HCT116 (cell line): ENCODE data around the gene NPDC1. TPM values are rescaled to one million over a fixed set of nuclear protein-coding genes. Genes with fewer than 3 reads are reported as not detected.
A peak's percentile ranks its signal among the peaks of the same experiment; 100 is the strongest.

ENCODE experiments used
- ATAC-seq: fragments of 200-7000 bp; cut with Tn5 transposase; 2 replicates; pipeline ENCODE4 v1.9.1; 2020; ENCODE audit warnings: mild to moderate bottlenecking, moderate library complexity
- BruUV-seq: library from RNA; stranded (reverse); fragments of 400-500 nt; replicated peaks from 2 replicates; lab custom pipeline; 2021; lab: Mats Ljungman, UMichigan
- CTCF ChIA-PET: fragments of 300-600 bp; sonication (Branson Sonifier 250); formaldehyde crosslinking; loops from one replicate; lab custom pipeline; 2021; ENCODE audit warnings: antibody characterized with exemption; lab: Charles Lee
- POLR2A ChIA-PET: fragments of 300-600, 350-600 bp; sonication (Branson Sonifier 250); formaldehyde crosslinking; loops from one replicate; lab custom pipeline; 2021; ENCODE audit warnings: antibody characterized with exemption; lab: Charles Lee
- RAD21 ChIA-PET, 2 experiments: fragments of 300-600 bp; sonication (Branson Sonifier 250); formaldehyde crosslinking; loops; one replicate each; lab custom pipeline; 2023; ENCODE audit warnings: low total read pairs in 2 of 2; ENCODE audit not compliant: uncharacterized antibody in 2 of 2, unreplicated experiment in 2 of 2, low non-redundant PET in 1 of 2; lab: Charles Lee
- DNase-seq: peaks from one replicate; pipeline ENCODE4 v3.0.0-alpha.2; 2010; ENCODE audit warnings: low read depth, low spot score
- H2AFZ ChIP-seq: fragments of 200-600 bp; shearing (Covaris generic), sonication (generic); 2 replicates; pipeline ENCODE4 v1.6.1; 2017; ENCODE audit warnings: low read depth, mixed run types, mixed read lengths, antibody characterized with exemption, low read length; ENCODE audit not compliant: poor library complexity, severe bottlenecking
- H3K27ac ChIP-seq: 2 replicates; pipeline ENCODE4 v1.5.1; 2012; ENCODE audit warnings: low read depth, low read length
- H3K27me3 ChIP-seq: fragments of 200-600 bp; sonication (generic); 2 replicates; pipeline ENCODE4 v1.6.1; 2016; ENCODE audit warnings: mixed run types, low read length, mixed read lengths; ENCODE audit not compliant: insufficient read depth
- H3K36me3 ChIP-seq, 2 experiments: fragments of 200-500 bp in 1 of 2; fragments of 200-600 bp in 1 of 2; sonication (Bioruptor generic) in 1 of 2; sonication (generic) in 1 of 2; 2 replicates each; pipeline versions ENCODE4 v1.5.1 to v1.6.1; 2014 to 2016; ENCODE audit warnings: low read length in 2 of 2, inconsistent platforms in 1 of 2, mixed read lengths in 1 of 2, mixed run types in 1 of 2; ENCODE audit not compliant: insufficient read depth in 2 of 2, control insufficient read depth in 1 of 2
- H3K4me1 ChIP-seq, 2 experiments: fragments of 200-600 bp in 1 of 2; sonication (generic) in 1 of 2; 2 replicates each; pipeline versions ENCODE4 v1.5.1 to v1.6.1; 2012 to 2017; ENCODE audit warnings: low read length in 2 of 2, inconsistent platforms in 1 of 2, mild to moderate bottlenecking in 1 of 2, mixed read lengths in 1 of 2, mixed run types in 1 of 2, moderate library complexity in 1 of 2; ENCODE audit not compliant: insufficient read depth in 2 of 2, control insufficient read depth in 1 of 2
- H3K4me2 ChIP-seq: fragments of 200-600 bp; sonication (generic); 2 replicates; pipeline ENCODE4 v1.6.1; 2017; ENCODE audit warnings: mixed run types, low read length, mixed read lengths
- H3K4me3 ChIP-seq, 2 experiments: fragments of 200-600 bp in 1 of 2; sonication (generic) in 1 of 2; replicated peaks in 1 of 2; 2 replicates each; pipeline ENCODE4 v1.5.1; 2011 to 2016; ENCODE audit warnings: low read length in 2 of 2, control low read depth in 1 of 2, low read depth in 1 of 2, mild to moderate bottlenecking in 1 of 2, mixed read lengths in 1 of 2, mixed run types in 1 of 2
- H3K79me2 ChIP-seq: fragments of 200-600 bp; sonication (generic); 2 replicates; pipeline ENCODE4 v1.6.1; 2017; ENCODE audit warnings: mild to moderate bottlenecking, mixed run types, low read length, moderate library complexity, mixed read lengths; ENCODE audit not compliant: insufficient read depth
- H3K9ac ChIP-seq: fragments of 200-600 bp; sonication (generic); 2 replicates; pipeline ENCODE4 v1.6.1; 2016; ENCODE audit warnings: low read length, mixed read lengths
- H3K9me2 ChIP-seq: fragments of 200-600 bp; sonication (generic), shearing (Covaris generic); 2 replicates; pipeline ENCODE4 v1.6.1; 2017; ENCODE audit warnings: mixed run types, mild to moderate bottlenecking, moderate library complexity; ENCODE audit not compliant: insufficient read depth
- H3K9me3 ChIP-seq, 2 experiments: fragments of 200-500 bp in 1 of 2; fragments of 200-600 bp in 1 of 2; sonication (Bioruptor generic) in 1 of 2; sonication (generic) in 1 of 2; 2 replicates each; pipeline ENCODE4 v1.6.1; 2014 to 2017; ENCODE audit warnings: low read length in 2 of 2, mixed read lengths in 2 of 2, inconsistent platforms in 1 of 2, low read depth in 1 of 2, mild to moderate bottlenecking in 1 of 2, mixed run types in 1 of 2, moderate library complexity in 1 of 2; ENCODE audit not compliant: control insufficient read depth in 1 of 2, insufficient read depth in 1 of 2
- H4K20me1 ChIP-seq: fragments of 200-600 bp; sonication (generic), shearing (Covaris generic); 2 replicates; pipeline ENCODE4 v1.6.1; 2017; ENCODE audit warnings: mixed run types, mild to moderate bottlenecking, moderate library complexity; ENCODE audit not compliant: insufficient read depth
- CTCF ChIP-seq, 3 experiments: fragments of 200-600 bp in 1 of 3; sonication (generic) in 1 of 3; IDR thresholded peaks in 2 of 3; conservative IDR thresholded peaks in 1 of 3; 2 replicates each; pipeline ENCODE4 v1.5.1; 2012 to 2017; ENCODE audit warnings: low read depth in 2 of 3, low read length in 2 of 3, antibody characterized with exemption in 1 of 3, borderline replicate concordance in 1 of 3, control low read depth in 1 of 3, mild to moderate bottlenecking in 1 of 3, mixed read lengths in 1 of 3, mixed run types in 1 of 3, moderate library complexity in 1 of 3; ENCODE audit not compliant: insufficient read depth in 1 of 3
- EZH2 ChIP-seq: fragments of 200-600 bp; sonication (generic); IDR thresholded peaks from 2 replicates; pipeline ENCODE4 v1.6.1; 2017; ENCODE audit warnings: antibody characterized with exemption, mixed run types
- SRF ChIP-seq: IDR thresholded peaks from 2 replicates; pipeline ENCODE4 v1.6.1; 2012; ENCODE audit warnings: low read depth
- intact Hi-C: fragments of 100-400 bp; cut with micrococcal nuclease; formaldehyde crosslinking; loops from 2 replicates; pipeline ENCODE4 v1.10.0; 2022
- total RNA-seq: library from RNA; stranded (reverse); gene quantifications from one replicate; pipeline ENCODE4 v1.2.1, GENCODE V29; 2021; ENCODE audit not compliant: unreplicated experiment

NPDC1 gene
- total RNA-seq, 1 experiment from 2014 or later, result 98.8 TPM

DNA sequence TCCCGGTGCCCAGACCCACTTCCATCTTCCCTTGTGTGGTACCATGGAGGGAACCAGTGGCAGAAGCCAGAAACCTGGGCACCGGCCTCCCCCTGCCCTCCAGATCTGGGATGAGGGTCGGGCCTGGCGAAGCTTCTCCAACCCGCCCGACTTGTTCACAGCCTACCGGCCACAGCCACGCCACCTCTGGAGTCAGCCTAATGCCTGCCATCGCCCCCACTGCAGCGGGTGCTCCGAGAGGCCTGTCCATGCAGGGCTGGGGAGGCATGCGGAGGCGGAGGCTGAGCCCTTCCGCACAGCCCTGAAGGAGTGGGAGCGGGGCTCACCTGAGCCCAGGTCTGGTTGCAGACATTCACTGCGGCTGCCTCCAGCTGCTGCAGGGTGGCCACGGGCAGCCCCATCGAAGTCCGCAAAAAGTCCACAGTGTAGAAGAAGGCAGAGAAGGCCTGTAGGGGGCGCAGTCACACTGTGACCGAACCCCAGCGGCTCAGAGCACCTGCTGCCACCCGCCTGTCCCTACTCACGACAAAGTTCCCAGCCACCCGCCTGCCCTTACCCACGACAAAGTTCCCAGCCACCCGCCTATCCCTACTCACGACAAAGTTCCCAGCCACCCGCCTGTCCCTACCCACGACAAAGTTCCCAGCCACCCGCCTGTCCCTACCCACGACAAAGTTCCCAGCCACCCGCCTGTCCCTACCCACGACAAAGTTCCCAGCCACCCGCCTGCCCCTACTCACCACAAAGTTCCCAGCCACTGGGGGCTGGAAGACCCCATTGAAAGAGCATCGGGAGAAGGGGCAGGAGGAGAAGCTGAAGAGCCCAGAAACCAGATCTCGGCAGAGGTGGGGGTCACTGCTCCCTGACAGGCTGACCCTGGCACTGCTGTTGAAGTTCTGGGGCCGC lies 3.8 kb upstream of the NPDC1 start:
- ChIA-PET POLR2A (no interaction called here), CTCF (interaction anchor here (0.6 to 1.8 kb wide), 5 partner anchors 15 to 187 kb away, joined by 3 to 10 read pairs (median 5); no protein-coding TSS in a partner anchor)
- DNase-seq, result no peak

More for the DNA sequence above, 3.8 kb upstream of the NPDC1 start:
- no peak overlapping the region for H3K4me2 ChIP-seq
- no TSS peak for BruUV-seq
- no peaks in the 10 kb centered on the region for H3K27me3 ChIP-seq
- no peaks in the 10 kb centered on the region for H3K9me3 ChIP-seq
- RAD21 ChIA-PET, result no interaction called here
- peaks cover 11 to 32% of the 10 kb centered on the region in 2 experiments for H3K4me1 ChIP-seq
- H2AFZ ChIP-seq, result no peak overlapping the region
- H3K79me2 ChIP-seq, result peaks cover 7% of the 10 kb centered on the region; the same call in 1 of the 2 replicates
- no peak overlapping the region for H3K4me3 ChIP-seq
- H3K9ac ChIP-seq, result no peak overlapping the region
- TF ChIP-seq SRF (no peak), EZH2 (no peak), CTCF (IDR thresholded peaks at IDR 0.05 in 2 of 3, conservative IDR thresholded peaks at IDR 0.05 in 1 of 3; ENCODE audit: borderline replicate concordance in 1 of 3, insufficient read depth in 1 of 3, low read depth in 2 of 3, low read length in 2 of 3) (peak in 2 of 3 experiments; percentile 58 to 63; a peak in 4 of 6 replicates)
- no peaks in the 10 kb centered on the region for H3K36me3 ChIP-seq
- peak; percentile 33 for ATAC-seq
- H3K27ac ChIP-seq, result no peak overlapping the region
- no peaks in the 10 kb centered on the region for H3K9me2 ChIP-seq
- H4K20me1 ChIP-seq, result no peaks in the 10 kb centered on the region
- intact Hi-C loops, result loop anchor here (1.0 to 5.0 kb wide), 2 partner anchors 15 to 178 kb away; partner anchors contain the start of genes CYSRT1 and RNF224
